Karpas-422 (cell line): Measurements from ENCODE around the gene TUBA4B. TPM values are rescaled to one million over a fixed set of nuclear protein-coding genes. Genes with fewer than 3 reads are reported as not detected.

Experiments used
- DNase-seq: peaks from one replicate; pipeline ENCODE4 v3.0.0-alpha.2; 2015
- H2AFZ ChIP-seq: fragments of 200-600 bp; sonication (generic); 2 replicates; pipeline ENCODE4 v1.6.1; 2014; ENCODE audit warnings: antibody characterized with exemption, low read length, mixed read lengths
- H3K27ac ChIP-seq: fragments of 200-600 bp; sonication (generic); 2 replicates; pipeline ENCODE4 v1.5.1; 2014; ENCODE audit warnings: mild to moderate bottlenecking, low read length, moderate library complexity
- H3K27me3 ChIP-seq: fragments of 200-600 bp; sonication (generic); 2 replicates; pipeline ENCODE4 v1.6.1; 2014; ENCODE audit warnings: low read length, mixed read lengths
- H3K36me3 ChIP-seq: fragments of 200-600 bp; sonication (generic); 2 replicates; pipeline ENCODE4 v1.6.1; 2014; ENCODE audit warnings: low read length, mixed read lengths; ENCODE audit not compliant: insufficient read depth
- H3K4me1 ChIP-seq: fragments of 200-600 bp; sonication (generic); 2 replicates; pipeline ENCODE4 v1.6.1; 2014; ENCODE audit warnings: mild to moderate bottlenecking, low read length, mixed read lengths
- H3K4me2 ChIP-seq: fragments of 200-600 bp; sonication (generic); 2 replicates; pipeline ENCODE4 v1.6.1; 2014; ENCODE audit warnings: low read length, low read depth, mild to moderate bottlenecking; ENCODE audit not compliant: poor library complexity, severe bottlenecking
- H3K4me3 ChIP-seq: fragments of 200-600 bp; sonication (generic); 2 replicates; pipeline ENCODE4 v1.5.1; 2014; ENCODE audit warnings: mild to moderate bottlenecking, antibody characterized with exemption, low read length, mixed read lengths
- H3K79me2 ChIP-seq: fragments of 200-600 bp; sonication (generic); 2 replicates; pipeline ENCODE4 v1.6.1; 2014; ENCODE audit warnings: mild to moderate bottlenecking, low read length, mixed read lengths
- H3K9ac ChIP-seq: fragments of 200-600 bp; sonication (generic); 2 replicates; pipeline ENCODE4 v1.6.0; 2014; ENCODE audit warnings: low read length
- H3K9me2 ChIP-seq: fragments of 200-600 bp; sonication (generic), shearing (Covaris generic); replicated peaks from 2 replicates; pipeline ENCODE4 v1.6.0; 2014; ENCODE audit warnings: mild to moderate bottlenecking, low read length, moderate library complexity; ENCODE audit not compliant: insufficient read depth
- H3K9me3 ChIP-seq: fragments of 300-700, 200-600 bp; sonication (generic); 2 replicates; pipeline ENCODE4 v1.6.1; 2014; ENCODE audit warnings: low read length, mixed read lengths
- H4K20me1 ChIP-seq: fragments of 200-600 bp; sonication (generic); 2 replicates; pipeline ENCODE4 v1.6.1; 2014; ENCODE audit warnings: mild to moderate bottlenecking, antibody characterized with exemption, low read length, low read depth; ENCODE audit not compliant: insufficient read depth
- total RNA-seq: library from RNA; depleted of rRNA; stranded (reverse); fragments of >200 nt; shearing (Covaris generic); gene quantifications from 2 replicates; pipeline ENCODE4 v1.2.3, GENCODE V29; 2014; ENCODE audit warnings: low replicate concordance

The TUBA4B gene
- total RNA-seq, 1 experiment from 2014 or later = not detected

GRCh38 chr2:219296631-219297391, 43.8 kb downstream of the TUBA4B start:
- Histone ChIP-seq H3K4me2 (no peak overlapping the region), H3K79me2 (no peaks in the 10 kb centered on the region), H3K36me3 (no peaks in the 10 kb centered on the region), H3K9me3 (no peaks in the 10 kb centered on the region), H3K27ac (no peak overlapping the region), H3K9ac (no peak overlapping the region), H3K4me1 (peaks cover 16% of the 10 kb centered on the region), H2AFZ (no peak overlapping the region), H3K27me3 (0 out of 2 replicates have a peak, but pooled peaks cover 4% of the 10 kb centered on the region), H4K20me1 (no peaks in the 10 kb centered on the region), H3K4me3 (no peak overlapping the region), H3K9me2 (no peaks in the 10 kb centered on the region)
- DNase-seq = no peak

GRCh38 chr2:219297766-219298456, 44.9 kb downstream of the TUBA4B start:
- no peak overlapping the region for H2AFZ ChIP-seq
- H3K27ac ChIP-seq = no peak overlapping the region
- no peaks in the 10 kb centered on the region for H3K9me3 ChIP-seq
- H3K4me1 ChIP-seq = peaks cover 16% of the 10 kb centered on the region
- no peak overlapping the region for H3K9ac ChIP-seq
- H3K79me2 ChIP-seq = no peaks in the 10 kb centered on the region
- no peak for DNase-seq
- H3K36me3 ChIP-seq = no peaks in the 10 kb centered on the region
- no peak overlapping the region for H3K4me2 ChIP-seq
- 0 out of 2 replicates have a peak, but pooled peaks cover 4% of the 10 kb centered on the region for H3K27me3 ChIP-seq
- H4K20me1 ChIP-seq = no peaks in the 10 kb centered on the region
- H3K9me2 ChIP-seq = no peaks in the 10 kb centered on the region
- H3K4me3 ChIP-seq = no peak overlapping the region

- H3K9me3 ChIP-seq = no peaks in the 10 kb centered on the region
- no peaks in the 10 kb centered on the region for H3K79me2 ChIP-seq
- peak overlapping the region; percentile 36 for H3K9ac ChIP-seq
- no peak overlapping the region for H3K27ac ChIP-seq
- H3K4me3 ChIP-seq = no peak overlapping the region
- no peak overlapping the region for H3K4me2 ChIP-seq
- peak overlapping the region; percentile 60; the same call in 1 of the 2 replicates for H2AFZ ChIP-seq
- no peaks in the 10 kb centered on the region for H3K9me2 ChIP-seq
- no peaks in the 10 kb centered on the region for H4K20me1 ChIP-seq
- peaks cover 16% of the 10 kb centered on the region for H3K4me1 ChIP-seq
- 0 out of 2 replicates have a peak, but pooled peaks cover 4% of the 10 kb centered on the region for H3K27me3 ChIP-seq
- peak; percentile 94 for DNase-seq
- no peaks in the 10 kb centered on the region for H3K36me3 ChIP-seq
Observed at GRCh38 chr2:219298759-219299371, 45.8 kb downstream of the TUBA4B start.

GRCh38 chr2:219299372-219299760, 46.3 kb downstream of the TUBA4B start:
- 0 out of 2 replicates have a peak, but pooled peaks cover 4% of the 10 kb centered on the region for H3K27me3 ChIP-seq
- no peaks in the 10 kb centered on the region for H3K79me2 ChIP-seq
- no peak for DNase-seq
- H2AFZ ChIP-seq = no peak overlapping the region
- H3K27ac ChIP-seq = no peak overlapping the region
- no peaks in the 10 kb centered on the region for H3K9me2 ChIP-seq
- no peak overlapping the region for H3K4me2 ChIP-seq
- H3K9me3 ChIP-seq = no peaks in the 10 kb centered on the region
- H3K9ac ChIP-seq = peak overlapping the region; percentile 36; the same call in 1 of the 2 replicates
- H4K20me1 ChIP-seq = no peaks in the 10 kb centered on the region
- H3K4me1 ChIP-seq = peaks cover 11% of the 10 kb centered on the region
- H3K36me3 ChIP-seq = no peaks in the 10 kb centered on the region
- H3K4me3 ChIP-seq = no peak overlapping the region

- no peak overlapping the region for H3K4me3 ChIP-seq
- H3K27me3 ChIP-seq = 0 out of 2 replicates have a peak, but pooled peaks cover 4% of the 10 kb centered on the region
- no peaks in the 10 kb centered on the region for H3K36me3 ChIP-seq
- no peaks in the 10 kb centered on the region for H3K9me3 ChIP-seq
- H3K4me2 ChIP-seq = no peak overlapping the region
- H3K9ac ChIP-seq = no peak overlapping the region
- H3K27ac ChIP-seq = no peak overlapping the region
- H3K79me2 ChIP-seq = no peaks in the 10 kb centered on the region
- no peak for DNase-seq
- no peak overlapping the region for H2AFZ ChIP-seq
- peaks cover 6% of the 10 kb centered on the region for H3K4me1 ChIP-seq
- H4K20me1 ChIP-seq = no peaks in the 10 kb centered on the region
- no peaks in the 10 kb centered on the region for H3K9me2 ChIP-seq
Observed at GRCh38 chr2:219300022-219300421, 47.0 kb downstream of the TUBA4B start.

GRCh38 chr2:219302412-219302968, 49.4 kb downstream of the TUBA4B start:
- Histone ChIP-seq H3K4me3 (no peak overlapping the region), H3K9me3 (no peaks in the 10 kb centered on the region), H3K79me2 (no peaks in the 10 kb centered on the region), H3K4me1 (peaks cover 4% of the 10 kb centered on the region), H3K27ac (no peak overlapping the region), H4K20me1 (no peaks in the 10 kb centered on the region), H3K36me3 (no peaks in the 10 kb centered on the region), H3K27me3 (no peaks in the 10 kb centered on the region), H3K4me2 (no peak overlapping the region), H3K9me2 (no peaks in the 10 kb centered on the region), H3K9ac (no peak overlapping the region), H2AFZ (no peak overlapping the region)
- DNase-seq = no peak

GRCh38 chr2:219304223-219304622, 51.2 kb downstream of the TUBA4B start:
- Histone ChIP-seq H3K4me2 (no peak overlapping the region), H3K4me1 (no peaks in the 10 kb centered on the region), H2AFZ (no peak overlapping the region), H3K9ac (no peak overlapping the region), H3K9me2 (no peaks in the 10 kb centered on the region), H3K9me3 (no peaks in the 10 kb centered on the region), H4K20me1 (no peaks in the 10 kb centered on the region), H3K27me3 (no peaks in the 10 kb centered on the region), H3K79me2 (no peaks in the 10 kb centered on the region), H3K27ac (no peak overlapping the region), H3K4me3 (no peak overlapping the region), H3K36me3 (no peaks in the 10 kb centered on the region)
- no peak for DNase-seq

GRCh38 chr2:219306047-219306446, 53.0 kb downstream of the TUBA4B start:
- H3K9ac ChIP-seq = no peak overlapping the region
- H2AFZ ChIP-seq = no peak overlapping the region
- H3K27me3 ChIP-seq = no peaks in the 10 kb centered on the region
- H3K4me1 ChIP-seq = peaks cover 1% of the 10 kb centered on the region
- no peak for DNase-seq
- H3K79me2 ChIP-seq = no peaks in the 10 kb centered on the region
- no peak overlapping the region for H3K4me2 ChIP-seq
- H3K9me3 ChIP-seq = no peaks in the 10 kb centered on the region
- H3K4me3 ChIP-seq = no peak overlapping the region
- H3K9me2 ChIP-seq = no peaks in the 10 kb centered on the region
- H3K27ac ChIP-seq = no peak overlapping the region
- no peaks in the 10 kb centered on the region for H3K36me3 ChIP-seq
- H4K20me1 ChIP-seq = no peaks in the 10 kb centered on the region
